GM19372 (cell line): ENCODE measurements around the gene RIMBP2.
"Not testable (repeated sequence)": the region's sequence is repeated elsewhere in the genome, so short reads cannot be mapped to it uniquely, and the experiment has no call there.

Source experiments
- ATAC-seq: cut with Tn5 transposase; IDR thresholded peaks from one replicate; pipeline ENCODE4 v1.9.1; 2021; ENCODE audit warnings: mild to moderate bottlenecking, low read depth, moderate library complexity; ENCODE audit not compliant: unreplicated experiment

RIMBP2 gene

DNA sequence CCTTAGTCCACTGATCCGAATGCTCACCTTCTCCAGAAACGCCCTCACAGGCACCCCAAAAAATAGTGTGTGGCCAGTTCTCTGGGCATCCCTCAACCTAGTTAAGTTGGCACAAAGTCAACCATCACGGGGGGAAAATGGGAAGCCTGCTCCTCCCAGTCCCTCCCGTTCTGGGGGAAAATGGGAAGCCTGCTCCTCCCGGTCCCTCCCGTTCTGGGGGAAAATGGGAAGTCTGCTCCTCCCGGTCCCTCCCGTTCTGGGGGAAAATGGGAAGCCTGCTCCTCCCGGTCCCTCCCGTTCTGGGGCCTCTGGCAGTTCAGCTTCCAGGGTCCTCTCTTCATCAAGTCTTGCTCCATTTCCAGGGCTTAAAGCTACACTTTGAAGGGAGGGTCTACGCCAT, 106.1 kb downstream of the RIMBP2 start:
- ATAC-seq, result no peak

DNA sequence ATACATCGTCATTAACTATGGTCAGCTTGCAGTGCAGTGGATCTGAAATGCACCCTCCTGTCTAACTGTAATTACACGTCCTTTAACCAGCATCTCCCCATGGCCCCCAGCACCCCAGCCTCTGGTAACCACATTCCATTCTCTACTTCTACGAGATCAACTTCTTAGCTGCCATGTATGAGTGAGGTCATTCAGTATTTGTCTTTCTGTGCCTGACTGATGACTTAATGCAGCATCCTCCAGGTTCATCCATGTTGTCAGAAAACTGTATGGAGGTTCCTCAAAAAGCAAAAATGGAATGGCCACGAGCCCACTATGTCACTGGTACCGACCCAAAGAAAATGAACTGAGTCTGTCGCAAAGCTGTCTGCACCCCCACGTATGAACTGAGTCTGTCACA, 107.3 kb downstream of the RIMBP2 start:
- ATAC-seq, result no peak

DNA sequence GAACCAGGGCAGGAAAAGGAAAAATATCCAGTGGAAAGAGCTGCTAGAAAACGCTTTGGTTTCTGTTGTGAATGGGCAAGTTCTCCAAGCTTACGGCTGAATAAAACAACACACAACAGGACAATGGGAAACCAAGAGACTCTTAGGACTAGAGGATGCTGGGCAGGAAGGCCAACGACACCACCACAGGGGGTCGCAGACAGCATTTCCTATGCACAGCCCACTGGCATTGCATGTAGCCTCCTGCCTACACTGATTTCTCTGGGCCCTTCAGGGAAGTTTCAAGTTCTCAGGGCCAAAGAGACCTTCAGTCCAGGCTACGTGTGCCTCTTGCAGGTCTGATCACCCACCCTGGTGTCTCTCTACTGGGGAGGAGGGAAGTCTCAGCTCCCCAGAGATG, 108.0 kb downstream of the RIMBP2 start:
- no peak for ATAC-seq

DNA sequence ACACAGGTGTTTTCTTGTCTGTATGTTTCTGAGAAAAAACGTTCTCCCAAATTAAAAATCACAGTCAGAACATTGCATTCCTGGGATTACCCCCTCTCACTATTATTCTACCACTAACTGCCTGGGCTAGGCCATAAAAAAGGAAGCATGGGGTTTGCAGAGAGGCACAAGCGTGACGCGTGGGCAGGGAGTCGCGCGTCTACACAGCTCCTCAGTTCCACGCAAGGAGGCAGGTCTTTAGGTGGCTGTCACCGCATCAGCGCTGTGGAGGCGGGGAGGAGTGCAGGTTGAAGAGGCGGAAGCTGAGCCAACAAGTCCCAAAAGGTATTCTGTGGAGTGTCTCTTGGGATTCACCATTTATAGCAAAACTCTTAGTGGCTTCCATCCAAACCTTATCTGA, 109.9 kb downstream of the RIMBP2 start:
- ATAC-seq, result no peak

DNA sequence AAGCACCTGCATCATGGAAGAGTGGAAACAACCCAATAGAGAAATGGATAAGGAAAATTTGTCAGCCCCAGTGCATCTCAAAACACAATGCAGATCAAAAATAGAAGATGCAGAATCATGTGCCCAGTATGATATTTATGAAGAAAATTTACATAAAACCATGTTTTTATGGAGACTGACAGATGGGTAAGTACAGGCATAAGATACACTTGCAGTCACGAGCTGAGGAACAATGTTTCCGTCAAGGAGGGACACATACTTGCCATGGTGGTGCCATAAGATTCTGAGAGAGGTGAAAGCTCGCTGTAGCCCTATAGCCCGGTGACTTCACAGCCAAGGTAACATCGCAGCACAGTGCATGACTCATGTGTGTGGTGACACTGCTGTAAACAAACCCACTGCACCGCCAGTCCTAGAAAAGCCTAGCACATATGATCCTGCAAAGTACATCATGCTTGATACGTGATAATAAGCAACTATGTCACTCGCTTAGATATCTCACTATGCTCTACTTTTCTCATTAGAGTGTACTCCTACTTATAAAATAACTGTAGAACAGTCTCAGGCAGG, 112.6 kb downstream of the RIMBP2 start:
- ATAC-seq, result no peak

DNA sequence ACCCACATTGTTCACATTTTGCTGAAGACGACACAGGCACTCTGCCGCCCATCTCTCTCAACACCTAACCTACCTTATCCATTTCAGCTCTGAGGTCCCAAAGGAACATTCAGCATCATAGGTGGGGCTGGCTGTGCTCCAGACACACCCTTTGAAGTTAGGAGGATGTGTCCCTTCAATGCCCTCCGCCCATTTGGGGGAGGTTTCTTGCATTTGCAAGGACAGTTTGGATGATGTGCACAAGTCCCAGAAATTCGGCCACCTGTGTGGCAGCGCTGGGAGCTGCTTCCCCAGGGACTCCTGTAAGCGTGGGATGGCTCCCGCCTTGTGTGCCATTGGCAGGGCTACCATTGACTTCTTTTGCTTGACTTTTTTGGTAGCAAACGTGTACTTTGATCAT, 113.8 kb downstream of the RIMBP2 start:
- no peak for ATAC-seq

DNA sequence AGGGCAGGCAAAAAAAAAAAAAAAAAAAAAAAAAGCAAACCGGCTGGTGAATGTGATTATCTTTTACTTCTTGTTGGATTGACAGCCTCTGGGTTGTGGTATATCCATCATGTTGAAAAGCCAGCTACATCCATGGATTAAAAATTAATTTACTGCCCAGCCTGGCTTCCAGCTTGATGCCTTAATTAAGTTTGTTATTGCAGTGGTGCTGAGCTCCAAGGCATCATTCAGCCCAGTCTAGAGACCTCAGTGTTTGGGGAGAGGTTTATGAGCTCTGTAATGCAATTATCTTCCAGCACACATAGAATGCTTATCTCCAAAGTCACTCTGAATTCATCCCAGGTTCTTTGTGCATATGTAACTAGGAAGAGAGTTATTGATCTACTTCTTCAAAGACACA, 114.8 kb downstream of the RIMBP2 start:
- ATAC-seq, result no peak

DNA sequence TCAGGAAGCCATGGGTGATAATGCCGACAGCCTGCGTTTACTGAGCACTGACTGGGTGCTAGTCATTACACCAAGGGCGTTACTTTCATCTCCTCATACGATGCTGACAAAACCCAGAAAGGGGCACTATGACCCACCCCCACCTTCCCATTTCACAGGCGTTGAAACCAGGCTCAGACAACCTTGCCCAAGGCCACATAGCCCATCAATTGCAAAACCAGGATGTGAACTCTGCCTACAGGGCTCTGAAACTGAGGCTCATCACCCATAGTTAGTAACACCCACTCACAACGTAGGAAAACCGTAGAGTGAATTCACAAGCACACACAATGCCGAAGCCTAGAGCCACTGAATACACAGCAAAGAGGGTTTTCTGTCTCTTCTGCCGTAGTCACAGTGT, 119.9 kb downstream of the RIMBP2 start:
- no peak for ATAC-seq

DNA sequence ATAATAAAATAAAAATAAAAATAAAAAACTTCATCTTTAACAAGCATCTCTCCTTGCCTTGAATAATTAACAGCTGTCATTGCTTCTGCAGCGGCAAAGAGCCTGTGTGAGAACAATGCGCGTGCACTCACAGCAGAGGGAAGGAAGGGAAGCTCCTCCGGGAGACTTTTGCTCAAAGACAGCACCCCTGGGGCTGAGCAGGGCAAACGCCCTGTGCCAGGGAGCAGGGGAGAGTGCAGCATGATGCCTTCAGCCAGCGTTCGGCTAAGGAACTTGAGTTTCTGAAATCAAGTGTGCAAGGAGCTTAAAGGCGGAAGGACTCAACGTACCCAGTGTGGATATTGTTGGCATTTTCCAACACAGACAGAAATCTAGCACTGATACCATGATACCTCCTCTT, 120.5 kb downstream of the RIMBP2 start:
- no peak for ATAC-seq

DNA sequence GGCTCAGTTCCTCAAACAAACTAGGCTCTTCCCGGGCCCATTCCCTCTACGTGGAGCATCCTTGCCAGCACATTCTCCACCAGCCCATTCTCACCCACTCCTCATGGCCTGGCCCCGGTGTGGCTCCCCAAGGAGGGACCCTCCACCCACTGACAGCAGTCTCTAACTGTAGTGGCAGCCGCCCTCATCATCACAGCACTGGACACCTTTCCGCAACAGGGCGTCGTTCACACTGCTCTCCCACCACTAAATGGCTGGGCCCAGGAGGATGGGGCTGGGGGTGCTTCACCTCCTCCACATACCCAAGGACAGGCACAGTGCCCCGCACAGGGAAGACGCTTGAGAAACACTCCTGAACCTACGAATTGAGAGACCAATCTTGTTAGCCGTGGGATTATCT, 123.0 kb downstream of the RIMBP2 start:
- ATAC-seq, result no peak

DNA sequence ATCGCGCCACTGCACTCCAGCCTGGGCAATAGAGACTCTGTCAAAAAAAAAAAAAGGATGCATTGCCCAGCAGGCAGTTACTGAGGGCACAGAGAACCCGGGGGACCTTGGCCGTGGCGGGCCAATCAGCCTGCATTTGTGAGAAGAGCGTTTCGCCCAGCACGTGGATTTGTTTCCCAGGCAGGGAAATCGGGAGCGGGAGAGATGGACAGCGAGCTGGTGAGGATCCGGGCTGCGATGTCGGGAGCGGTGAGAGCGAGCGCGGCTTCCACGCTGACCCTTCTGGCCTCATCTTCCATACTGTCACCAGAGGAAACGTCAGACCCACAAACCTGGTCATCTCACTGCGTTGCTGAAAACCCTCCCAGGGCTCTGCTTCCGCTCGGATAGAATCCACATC, 123.5 kb downstream of the RIMBP2 start:
- ATAC-seq, result no peak

DNA sequence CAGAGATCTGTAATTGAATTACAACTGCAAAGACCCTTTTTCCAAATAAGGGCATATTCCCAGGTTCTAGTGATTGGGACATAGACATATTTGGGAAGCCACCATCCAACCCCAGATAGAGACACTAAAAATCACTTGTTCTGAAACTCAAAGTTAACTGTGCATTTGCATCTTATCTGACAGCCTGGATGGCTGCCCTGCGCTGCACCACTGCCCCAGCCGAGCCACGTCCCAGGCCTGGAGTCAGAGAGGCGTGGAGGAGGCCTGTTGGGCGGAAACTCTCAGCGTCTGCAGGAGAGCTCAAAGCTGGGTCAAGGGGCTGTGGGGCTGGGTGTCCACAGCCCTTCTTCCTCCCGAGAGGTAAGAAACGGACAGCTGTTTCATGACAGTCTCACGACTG, 124.4 kb downstream of the RIMBP2 start:
- no peak for ATAC-seq

DNA sequence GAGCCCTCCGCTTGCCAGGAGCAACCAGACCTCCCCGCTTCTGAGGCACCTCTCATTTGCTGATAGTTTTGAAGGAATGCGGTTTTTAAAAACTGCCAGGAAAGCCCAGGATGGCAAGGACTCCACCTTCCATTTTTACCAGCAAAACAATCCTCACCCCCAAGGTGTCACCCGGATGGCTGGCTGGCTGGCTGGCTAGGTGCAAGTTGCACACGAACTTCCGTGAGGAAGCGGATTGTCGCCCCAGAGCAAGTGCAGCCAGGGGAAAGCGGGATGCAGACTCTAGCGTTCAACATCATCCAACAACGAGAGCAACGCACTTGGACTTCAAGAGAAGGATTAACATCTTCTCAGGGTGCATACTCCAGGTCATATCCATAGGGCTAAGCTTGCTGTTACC, 125.4 kb downstream of the RIMBP2 start:
- no peak for ATAC-seq

DNA sequence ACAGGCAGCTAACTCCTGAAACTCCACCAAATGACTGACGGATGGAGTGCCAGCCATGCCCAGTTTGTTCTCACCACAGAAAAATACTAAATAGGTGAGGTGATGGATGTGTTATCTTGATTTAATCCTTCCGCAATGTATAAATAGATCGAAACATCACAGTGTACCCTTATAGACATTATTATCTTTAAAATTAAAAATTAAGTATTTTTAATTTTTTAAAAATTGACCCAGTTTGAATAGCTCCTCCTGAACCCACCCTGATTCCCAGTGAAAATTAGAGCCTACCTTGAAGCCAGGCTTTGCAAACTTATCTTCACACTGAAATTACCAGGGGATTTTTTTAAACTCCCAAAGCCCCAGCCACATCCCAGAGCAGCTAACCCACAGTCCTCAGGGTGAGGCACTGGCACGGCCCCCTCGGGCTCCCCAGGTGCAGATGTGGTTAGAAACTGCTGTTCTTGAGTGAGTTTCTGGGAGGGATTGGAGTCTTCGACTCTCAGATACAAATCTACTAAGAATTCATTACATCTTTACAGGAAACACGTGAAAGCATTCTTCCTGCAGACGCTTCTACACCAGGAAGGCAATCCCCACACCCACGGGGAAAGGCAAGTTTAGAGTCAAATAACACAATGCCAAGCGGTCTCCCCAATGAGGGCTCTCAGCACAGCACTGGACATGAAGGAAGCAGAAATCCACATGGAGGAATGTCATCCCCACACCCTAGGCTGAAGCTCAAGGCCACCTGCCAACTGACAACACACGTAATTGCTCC, 126.4 kb downstream of the RIMBP2 start:
- ATAC-seq, result no peak

DNA sequence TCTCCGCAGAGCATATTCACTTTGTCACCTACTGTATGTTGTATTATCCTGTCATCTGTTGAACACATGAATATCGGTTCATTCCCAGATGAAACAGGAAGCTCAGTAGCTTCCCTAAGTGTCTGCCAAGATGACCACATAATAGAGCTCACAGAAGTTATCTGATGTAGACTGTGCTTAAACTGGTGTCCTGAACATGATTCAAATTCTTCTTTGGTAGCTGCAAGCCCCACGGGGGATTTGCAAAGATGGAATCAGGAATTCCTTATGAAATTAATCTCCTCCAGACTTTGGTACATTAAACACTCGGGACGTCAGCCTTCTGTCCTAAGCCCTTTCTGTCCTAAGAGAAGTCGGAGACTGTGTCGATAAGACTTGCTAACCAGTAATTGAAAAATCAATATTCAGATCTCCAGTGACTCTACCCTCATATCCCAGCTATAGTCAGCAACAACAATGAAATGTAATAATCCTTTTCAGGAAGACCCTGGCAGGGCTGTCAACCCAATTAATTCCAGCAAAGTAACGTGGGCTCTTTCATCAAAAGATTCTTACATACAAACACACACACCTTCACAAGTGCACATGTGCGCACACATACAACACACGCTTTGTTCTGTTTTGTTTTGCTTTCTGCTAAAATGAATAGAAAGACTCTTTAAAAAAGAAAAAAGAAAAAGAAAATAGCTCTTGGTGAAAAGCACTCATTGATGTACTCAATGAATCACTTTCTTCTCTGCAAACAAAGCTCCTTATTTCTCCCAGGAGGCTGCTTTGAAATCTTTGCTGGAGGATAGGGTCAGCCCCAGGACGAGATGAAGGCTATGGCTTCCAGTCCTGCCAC, 127.2 kb downstream of the RIMBP2 start:
- ATAC-seq, result no peak

DNA sequence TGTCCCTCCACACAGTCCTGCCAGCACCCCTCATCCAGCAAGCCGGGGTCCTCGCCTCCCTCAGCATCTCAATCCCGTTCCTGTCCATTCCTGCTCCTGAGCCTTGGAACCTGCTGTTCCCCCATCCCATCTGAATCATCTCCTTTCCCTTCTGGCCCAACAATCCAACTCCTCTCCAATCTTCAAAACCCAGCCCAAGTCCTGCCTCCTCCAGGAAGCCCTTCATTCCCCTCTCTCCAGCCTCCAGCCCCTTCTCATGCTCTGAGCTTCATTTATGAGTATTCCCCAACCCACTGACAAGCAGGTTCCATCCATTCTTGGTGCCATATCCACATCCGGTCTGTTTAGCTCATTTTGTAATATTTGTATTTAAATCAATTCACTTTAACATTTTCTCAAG, 128.1 kb downstream of the RIMBP2 start:
- no peak for ATAC-seq

DNA sequence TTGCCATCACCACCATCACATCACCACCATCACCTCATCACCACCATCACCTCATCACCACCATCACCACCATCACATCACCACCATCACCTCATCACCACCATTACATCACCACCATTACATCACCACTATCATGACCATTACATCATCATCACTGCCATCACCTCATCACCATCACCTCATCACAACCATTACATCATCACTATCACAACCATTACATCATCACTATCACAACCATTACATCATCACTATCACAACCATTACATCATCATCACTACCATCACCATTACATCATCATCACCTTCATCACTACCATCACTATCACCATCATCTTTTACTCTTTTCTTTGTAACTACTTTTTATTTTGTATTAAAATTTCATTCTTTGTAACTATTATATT, 131.6 kb downstream of the RIMBP2 start:
- not testable (repeated sequence) for ATAC-seq

DNA sequence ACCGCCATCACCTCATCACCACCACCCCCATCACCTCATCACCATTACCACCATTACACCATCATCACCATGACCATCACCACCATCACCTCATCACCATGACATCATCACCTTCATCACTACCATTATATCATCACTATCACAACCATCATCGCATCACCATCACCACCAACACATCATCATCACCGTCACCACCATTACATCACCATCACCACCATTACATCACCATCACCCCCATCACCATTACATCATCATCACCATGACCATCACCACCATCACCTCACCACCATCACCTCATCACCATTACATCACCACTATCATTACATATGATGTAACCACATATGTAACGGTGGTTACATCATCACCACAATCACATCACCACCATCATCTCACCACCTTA, 132.3 kb downstream of the RIMBP2 start:
- ATAC-seq, result no peak

DNA sequence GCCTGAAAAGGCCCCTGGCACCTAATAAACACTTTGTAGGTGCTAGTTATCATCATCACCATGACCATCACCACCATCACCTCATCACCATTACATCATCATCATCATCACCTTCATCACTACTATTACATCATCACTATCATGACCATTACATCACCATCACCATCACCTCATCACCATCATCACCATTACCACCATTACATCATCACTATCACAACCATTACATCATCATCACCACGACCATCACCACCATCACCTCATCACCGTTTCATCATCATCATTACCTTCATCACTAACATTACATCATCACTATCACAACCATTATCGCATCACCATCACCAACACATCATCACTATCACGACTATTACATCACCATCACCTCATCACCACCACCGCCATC, 132.8 kb downstream of the RIMBP2 start:
- no peak for ATAC-seq

DNA sequence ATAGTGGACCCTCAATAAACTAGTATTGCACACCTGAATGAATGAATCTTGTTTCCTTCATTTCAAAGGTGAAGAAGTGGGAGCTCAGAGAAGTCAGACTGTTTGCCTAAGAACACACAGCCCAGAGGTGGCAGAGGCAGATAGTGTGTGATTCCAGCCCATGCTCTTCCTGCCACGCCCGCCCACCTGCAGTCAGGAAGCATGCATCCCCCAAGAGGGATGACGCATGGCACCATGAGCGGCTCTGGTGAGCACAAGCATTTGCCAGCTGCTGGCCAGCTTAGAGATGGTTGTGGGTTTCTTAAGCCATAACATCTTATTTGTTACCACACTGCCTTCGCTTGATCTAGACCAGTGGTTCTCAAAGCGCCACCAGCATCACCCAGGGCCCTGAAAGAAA, 133.8 kb downstream of the RIMBP2 start:
- no peak for ATAC-seq

DNA sequence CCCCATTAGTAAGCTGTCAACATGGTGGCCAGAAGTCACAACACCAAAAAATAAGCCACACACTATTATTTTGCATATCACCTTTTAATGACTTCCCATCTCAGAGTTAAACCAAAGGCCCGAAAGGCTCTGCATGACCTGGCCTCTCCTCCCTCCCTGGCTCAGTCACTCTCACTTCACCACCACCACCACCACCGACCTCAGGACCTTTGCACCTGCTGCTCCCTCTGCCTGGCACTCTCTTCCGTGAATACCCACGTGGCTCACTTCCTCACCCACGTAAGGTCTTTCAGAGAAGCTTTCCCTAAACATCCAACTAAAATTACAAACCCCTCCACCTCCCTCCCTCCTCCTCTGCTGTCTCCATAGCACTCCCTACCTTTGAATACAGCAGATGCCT, 134.3 kb downstream of the RIMBP2 start:
- ATAC-seq, result no peak

DNA sequence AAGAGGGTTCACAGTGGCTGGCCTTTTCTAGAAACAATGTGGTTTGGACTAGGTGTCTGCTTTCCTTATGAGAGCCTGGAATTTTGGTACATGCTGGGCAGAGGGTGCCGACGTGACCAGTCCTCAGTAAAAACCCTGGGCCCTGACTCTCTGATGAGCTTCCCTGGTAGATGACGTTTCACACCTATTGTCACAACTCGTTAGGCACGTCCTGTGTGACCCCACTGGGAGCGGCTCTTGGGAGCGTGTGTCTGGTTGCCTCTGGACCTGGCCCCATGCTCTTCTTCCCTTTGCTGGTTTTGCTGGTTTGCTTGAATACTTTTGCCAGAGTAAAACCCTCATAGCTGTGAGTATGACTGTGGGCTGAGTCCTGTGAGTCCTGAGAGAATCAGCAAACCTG, 136.9 kb downstream of the RIMBP2 start:
- ATAC-seq, result no peak
